B cell (primary cell): ENCODE data around the gene SUSD3. TPM values are rescaled to one million over a fixed set of nuclear protein-coding genes. Genes with fewer than 3 reads are reported as not detected.

Source experiments
- ATAC-seq: fragments of 200-7000 bp; cut with Tn5 transposase; one replicate; pipeline ENCODE4 v1.10.0; 2021; ENCODE audit warnings: low read depth, mild to moderate bottlenecking, moderate number of reproducible peaks, moderate library complexity
- CTCF ChIA-PET: fragments of 350-600 bp; sonication (Branson Sonifier 250); formaldehyde crosslinking; loops from one replicate; lab custom pipeline; 2021; ENCODE audit warnings: antibody characterized with exemption, inconsistent platforms; lab: Charles Lee
- POLR2A ChIA-PET: fragments of 350-600 bp; sonication (Branson Sonifier 250); formaldehyde crosslinking; loops from one replicate; lab custom pipeline; 2021; ENCODE audit warnings: antibody characterized with exemption; lab: Charles Lee
- DNase-seq: peaks from one replicate; pipeline ENCODE4 v3.0.0; 2013
- H2AFZ ChIP-seq: 2 replicates; pipeline ENCODE4 v1.6.1; 2012; ENCODE audit warnings: mild to moderate bottlenecking, low read depth, low read length; ENCODE audit not compliant: insufficient read depth, poor library complexity, severe bottlenecking
- H3K27ac ChIP-seq, 2 donors: 1 replicate in 1 of 2; 2 replicates in 1 of 2; pipeline ENCODE4 v1.5.1; 2012 to 2013; ENCODE audit warnings: low read length in 2 of 2, mild to moderate bottlenecking in 2 of 2, moderate library complexity in 1 of 2
- H3K27me3 ChIP-seq, 4 experiments: fragments of 200-600 bp in 1 of 4; sonication (generic) in 1 of 4; replicated peaks in 1 of 4; 1 replicate in 2 of 4; 2 replicates in 2 of 4; pipeline versions ENCODE4 v1.6.1 to v1.7.0; 2013 to 2016; ENCODE audit warnings: low read length in 3 of 4, mild to moderate bottlenecking in 2 of 4, mixed read lengths in 1 of 4, moderate library complexity in 1 of 4; ENCODE audit not compliant: insufficient read depth in 4 of 4, control insufficient read depth in 3 of 4; ENCODE audit errors: control extremely low read depth in 1 of 4
- H3K36me3 ChIP-seq, 2 experiments: replicated peaks in 1 of 2; 1 replicate in 1 of 2; 2 replicates in 1 of 2; pipeline versions ENCODE4 v1.6.1 to v1.7.1; 2013; ENCODE audit warnings: low read length in 1 of 2; ENCODE audit not compliant: insufficient read depth in 2 of 2, control insufficient read depth in 1 of 2; ENCODE audit errors: control extremely low read depth in 1 of 2, extremely low read depth in 1 of 2
- H3K4me1 ChIP-seq, 2 donors: fragments of 200-600 bp in 1 of 2; sonication (generic) in 1 of 2; 1 replicate in 1 of 2; 2 replicates in 1 of 2; pipeline versions ENCODE4 v1.5.1 to v1.6.1; 2013 to 2017; ENCODE audit warnings: low read length in 2 of 2; ENCODE audit not compliant: control insufficient read depth in 2 of 2, insufficient read depth in 2 of 2
- H3K4me2 ChIP-seq: replicated peaks from 2 replicates; pipeline ENCODE3; 2012; ENCODE audit warnings: mild to moderate bottlenecking, low read depth, low read length; ENCODE audit not compliant: poor library complexity, severe bottlenecking
- H3K4me3 ChIP-seq, 5 experiments: fragments of 200-600 bp in 1 of 5; sonication (generic) in 1 of 5; 1 replicate in 3 of 5; 2 replicates in 2 of 5; pipeline versions ENCODE4 v1.5.1 to v1.7.0; 2011 to 2016; ENCODE audit warnings: low read length in 4 of 5, mild to moderate bottlenecking in 4 of 5, low read depth in 2 of 5, control low read depth in 1 of 5, moderate library complexity in 1 of 5; ENCODE audit not compliant: insufficient read depth in 1 of 5; ENCODE audit errors: control extremely low read depth in 1 of 5, extremely low read depth in 1 of 5
- H3K79me2 ChIP-seq: fragments of 200-600 bp; sonication (generic); one replicate; pipeline ENCODE4 v1.6.0; 2016; ENCODE audit warnings: low read length; ENCODE audit not compliant: control insufficient read depth, insufficient read depth
- H3K9ac ChIP-seq: fragments of 200-600 bp; sonication (generic); 2 replicates; pipeline ENCODE4 v1.6.1; 2017; ENCODE audit warnings: mild to moderate bottlenecking, low read length, moderate library complexity
- H3K9me3 ChIP-seq, 3 donors: one replicate each; pipeline versions ENCODE4 v1.6.1 to v1.7.1; 2013; ENCODE audit warnings: low read length in 2 of 3; ENCODE audit not compliant: control insufficient read depth in 2 of 3, insufficient read depth in 1 of 3; ENCODE audit errors: control extremely low read depth in 1 of 3
- H4K20me1 ChIP-seq: 2 replicates; pipeline ENCODE4 v1.6.0; 2012; ENCODE audit warnings: mild to moderate bottlenecking, low read length; ENCODE audit not compliant: insufficient read depth, control insufficient read depth, poor library complexity, severe bottlenecking
- H3K27ac Mint-ChIP-seq: one replicate; pipeline ENCODE4 v1.8.0; 2021; ENCODE audit warnings: mixed read lengths
- H3K27me3 Mint-ChIP-seq: one replicate; pipeline ENCODE4 v1.8.0; 2021; ENCODE audit warnings: mixed read lengths
- H3K4me1 Mint-ChIP-seq: one replicate; pipeline ENCODE4 v1.8.0; 2021; ENCODE audit warnings: mixed read lengths
- H3K4me3 Mint-ChIP-seq: one replicate; pipeline ENCODE4 v1.8.0; 2021; ENCODE audit warnings: mixed read lengths
- H3K9me3 Mint-ChIP-seq: one replicate; pipeline ENCODE4 v1.8.0; 2022; ENCODE audit warnings: mixed read lengths; ENCODE audit not compliant: insufficient read depth
- CTCF ChIP-seq: fragments of 200-600 bp; IDR thresholded peaks from one replicate; pipeline ENCODE4 v1.8.0; 2022; ENCODE audit warnings: antibody characterized with exemption, mild to moderate bottlenecking
- EZH2 ChIP-seq: IDR thresholded peaks from 2 replicates; pipeline ENCODE4 v1.6.1; 2012; ENCODE audit warnings: borderline replicate concordance, low read depth, mild to moderate bottlenecking, moderate library complexity, low read length; ENCODE audit not compliant: insufficient read depth, poor library complexity, severe bottlenecking
- WGBS: methylation state at CpG from one replicate; pipeline ENCODE4 v1.1.5; 2013; ENCODE audit warnings: missing lambda C conversion rate; ENCODE audit not compliant: insufficient coverage; 5-methylcytosine and 5-hydroxymethylcytosine counted together
- intact Hi-C: fragments of 100-400 bp; cut with micrococcal nuclease; formaldehyde crosslinking; loops from one replicate; pipeline ENCODE4 v1.10.0; 2022
- polyA plus RNA-seq: library from polyadenylated mRNA; depleted of rRNA; stranded (reverse); fragments of >200 nt; gene quantifications from 2 replicates; pipeline ENCODE4 v1.2.3, GENCODE V29; 2012
- total RNA-seq, 2 donors: library from RNA; stranded (reverse); fragments of 120-200 nt in 1 of 2; gene quantifications; 1 replicate in 1 of 2; 2 replicates in 1 of 2; pipeline versions ENCODE4 v1.2.3 to v1.2.4, GENCODE V29; 2013 to 2022

SUSD3 gene
- total and polyA plus RNA-seq, 2 donors (not counting 1 experiment from before 2014, with no cell fraction given), result 41.0 to 85.0 TPM

- Histone ChIP-seq H3K79me2 (peaks cover 19% of the 10 kb centered on the region), H3K27me3 (peaks cover 0 to 13% (median 0%) of the 10 kb centered on the region in 4 experiments), H4K20me1 (peaks cover 12% of the 10 kb centered on the region), H3K4me1 (peaks cover 19 to 35% of the 10 kb centered on the region in 2 donors), H3K4me2 (no peak overlapping the region), H2AFZ (no peak overlapping the region), H3K9me3 (no peaks in the 10 kb centered on the region), H3K9ac (no peak overlapping the region), H3K27ac (no peak overlapping the region), H3K4me3 (no peak overlapping the region), H3K36me3 (no peaks in the 10 kb centered on the region)
- Mint-ChIP-seq H3K9me3 (no peaks in the 10 kb centered on the region), H3K4me1 (peaks cover 46% of the 10 kb centered on the region), H3K4me3 (peak overlapping the region; percentile 90), H3K27ac (peak overlapping the region; percentile 56), H3K27me3 (no peaks in the 10 kb centered on the region)
- ATAC-seq, result no peak
- 92% methylated on average over 9 of the region's 13 CpGs for WGBS
- TF ChIP-seq EZH2, result no peak
- TF ChIP-seq CTCF, result no peak
- ChIA-PET POLR2A (no interaction called here), CTCF (interaction anchor here (1.5 kb wide), 1 partner anchor 9 kb away, joined by 3 read pairs; no protein-coding TSS in a partner anchor)
- DNase-seq, result no peak
- intact Hi-C loops, result loop anchor here (10.0 kb wide), 1 partner anchor 433 kb away; no protein-coding TSS in a partner anchor
Observed at GRCh38 chr9:93131599-93132286, 73.2 kb downstream of the SUSD3 start.

GRCh38 chr9:93132287-93132927, 73.9 kb downstream of the SUSD3 start:
- peaks cover 18 to 29% of the 10 kb centered on the region in 2 donors for H3K4me1 ChIP-seq
- no peak for TF ChIP-seq CTCF
- no peaks in the 10 kb centered on the region for H3K9me3 ChIP-seq
- Mint-ChIP-seq H3K4me1 (peaks cover 40% of the 10 kb centered on the region), H3K27ac (no peak overlapping the region), H3K9me3 (no peaks in the 10 kb centered on the region), H3K27me3 (no peaks in the 10 kb centered on the region), H3K4me3 (peak overlapping the region; percentile 90)
- intact Hi-C loops, result loop anchor here (10.0 kb wide), 1 partner anchor 432 kb away; no protein-coding TSS in a partner anchor
- peak overlapping the region; percentile 94 for H3K4me2 ChIP-seq
- H2AFZ ChIP-seq, result no peak overlapping the region
- no peak overlapping the region for H3K9ac ChIP-seq
- POLR2A ChIA-PET, result no interaction called here
- no peaks in the 10 kb centered on the region for H3K36me3 ChIP-seq
- ATAC-seq (no peak), DNase-seq (no peak)
- peaks cover 12% of the 10 kb centered on the region for H4K20me1 ChIP-seq
- CTCF ChIA-PET, result interaction anchor here (1.5 kb wide), 1 partner anchor 8 kb away, joined by 3 read pairs; no protein-coding TSS in a partner anchor
- no peak overlapping the region for H3K27ac ChIP-seq
- H3K79me2 ChIP-seq, result peaks cover 19% of the 10 kb centered on the region
- peaks cover 0 to 13% (median 0%) of the 10 kb centered on the region in 4 experiments for H3K27me3 ChIP-seq
- no peak overlapping the region for H3K4me3 ChIP-seq
- 73% methylated on average over 12 of the region's 12 CpGs for WGBS
